ENCODE results near the gene ABCD2. TPM values are rescaled to one million over a fixed set of nuclear protein-coding genes. Genes with fewer than 3 reads are reported as not detected.

The ABCD2 gene
- total RNA-seq, 1 experiment from 2014 or later: not detected

- Histone ChIP-seq H2AFZ (ENCODE audit: low read depth, low read length, poor library complexity, severe bottlenecking) (no peak overlapping the region), H3K27me3 (ENCODE audit: insufficient read depth, low read length) (no peaks in the 10 kb centered on the region), H4K20me1 (ENCODE audit: insufficient read depth) (no peaks in the 10 kb centered on the region), H3K9ac (ENCODE audit: low read length) (no peak overlapping the region), H3K36me3 (ENCODE audit: control insufficient read depth in 1 of 2, insufficient read depth in 2 of 2, low read length in 2 of 2) (no peaks in the 10 kb centered on the region), H3K4me1 (ENCODE audit: control insufficient read depth in 1 of 2, insufficient read depth in 2 of 2, low read length in 2 of 2) (peaks cover 0 to 2% of the 10 kb centered on the region in 2 experiments; a peak in 2 of 4 replicates), H3K27ac (ENCODE audit: low read depth, low read length) (no peak overlapping the region), H3K4me3 (replicated peaks in 1 of 2; ENCODE audit: low read depth in 1 of 2, low read length in 2 of 2) (no peak overlapping the region), H3K9me2 (ENCODE audit: insufficient read depth) (no peaks in the 10 kb centered on the region), H3K4me2 (ENCODE audit: low read length) (no peak overlapping the region), H3K9me3 (ENCODE audit: control insufficient read depth in 1 of 2, insufficient read depth in 1 of 2, low read depth in 1 of 2, low read length in 2 of 2) (no peaks in the 10 kb centered on the region), H3K79me2 (ENCODE audit: insufficient read depth, low read length) (no peaks in the 10 kb centered on the region)
- ATAC-seq: no peak
- ChIA-PET POLR2A (no interaction called here), RAD21 (ENCODE audit: low non-redundant PET in 1 of 2, low total read pairs in 2 of 2, uncharacterized antibody in 2 of 2, unreplicated experiment in 2 of 2) (no interaction called here), CTCF (no interaction called here)
- no TSS peak for BruUV-seq (replicated peaks)
- intact Hi-C loops (cut with micrococcal nuclease): no loop called here
- no peak for TF ChIP-seq CTCF (IDR thresholded peaks at IDR 0.05 in 2 of 3, conservative IDR thresholded peaks at IDR 0.05 in 1 of 3; ENCODE audit: borderline replicate concordance in 1 of 3, insufficient read depth in 1 of 3, low read depth in 2 of 3, low read length in 2 of 3)
- no peak for TF ChIP-seq MAX (IDR thresholded peaks at IDR 0.05)
- TF ChIP-seq POLR2AphosphoS5 (IDR thresholded peaks at IDR 0.05; ENCODE audit: low read depth, low read length): no peak
- TF ChIP-seq YY1 (IDR thresholded peaks at IDR 0.05; ENCODE audit: extremely low read depth, insufficient replicate concordance, low read depth, low read length): no peak
- TF ChIP-seq ZNF274 (IDR thresholded peaks at IDR 0.05; ENCODE audit: low read depth, low read length): no peak
- no peak for TF ChIP-seq CEBPB (IDR thresholded peaks at IDR 0.05; ENCODE audit: low read depth)
- no peak for TF ChIP-seq ELF1 (IDR thresholded peaks at IDR 0.05; ENCODE audit: borderline replicate concordance, low read depth)
- TF ChIP-seq POLR2A (IDR thresholded peaks at IDR 0.05; ENCODE audit: borderline replicate concordance, extremely low read depth, insufficient read depth, insufficient read length): no peak
- no peak for TF ChIP-seq FOSL1 (IDR thresholded peaks at IDR 0.05; ENCODE audit: low read depth)
- no peak for TF ChIP-seq EZH2phosphoT487 (IDR thresholded peaks at IDR 0.05; ENCODE audit: borderline replicate concordance)
- TF ChIP-seq CBX3 (IDR thresholded peaks at IDR 0.05; ENCODE audit: low read depth): no peak
- no peak for TF ChIP-seq EZH2 (IDR thresholded peaks at IDR 0.05)
- no peak for TF ChIP-seq ZBTB33 (IDR thresholded peaks at IDR 0.05; ENCODE audit: extremely low read depth, insufficient replicate concordance, low read length)
- TF ChIP-seq, protein P1, sequence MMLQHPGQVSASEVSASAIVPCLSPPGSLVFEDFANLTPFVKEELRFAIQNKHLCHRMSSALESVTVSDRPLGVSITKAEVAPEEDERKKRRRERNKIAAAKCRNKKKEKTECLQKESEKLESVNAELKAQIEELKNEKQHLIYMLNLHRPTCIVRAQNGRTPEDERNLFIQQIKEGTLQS (IDR thresholded peaks at IDR 0.05): no peak
- no peak for TF ChIP-seq SP1 (IDR thresholded peaks at IDR 0.05; ENCODE audit: low read depth)
- no peak for DNase-seq (ENCODE audit: low read depth, low spot score)
These were observed 7.4 kb downstream of the ABCD2 start for GRCh38 chr12:39612250-39612649.
